GM21619 (cell line): ENCODE results near the gene ECHDC1.

Experiments used
- ATAC-seq: cut with Tn5 transposase; IDR thresholded peaks from one replicate; pipeline ENCODE4 v1.9.1; 2021; ENCODE audit not compliant: unreplicated experiment

The ECHDC1 gene

GRCh38 chr6:127290391-127291265 is 52.8 kb downstream of the ECHDC1 start:
- ATAC-seq, result peak; percentile 45

DNA sequence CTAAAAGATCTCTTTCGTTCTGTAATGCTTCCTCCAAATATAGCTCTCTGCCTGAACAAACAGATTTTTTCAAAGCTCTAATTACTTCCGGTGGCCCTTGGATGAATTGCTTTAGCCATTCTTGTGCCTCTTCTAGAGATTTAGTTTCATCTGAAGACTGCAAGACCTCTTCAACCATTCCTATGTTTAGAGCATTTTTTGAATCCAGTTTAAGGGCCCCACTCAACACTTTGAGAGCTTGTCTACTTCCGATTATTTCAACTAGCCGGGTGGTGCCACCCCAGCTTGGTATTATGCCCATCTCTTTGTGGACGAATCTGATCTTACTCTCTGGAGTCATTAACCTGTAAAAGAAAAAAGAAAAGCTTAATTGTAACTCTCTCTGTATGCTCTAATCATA is 53.5 kb downstream of the ECHDC1 start:
- no peak for ATAC-seq

- ATAC-seq, result no peak
Observed at GRCh38 chr6:127288705-127289104, 54.7 kb downstream of the ECHDC1 start.

DNA sequence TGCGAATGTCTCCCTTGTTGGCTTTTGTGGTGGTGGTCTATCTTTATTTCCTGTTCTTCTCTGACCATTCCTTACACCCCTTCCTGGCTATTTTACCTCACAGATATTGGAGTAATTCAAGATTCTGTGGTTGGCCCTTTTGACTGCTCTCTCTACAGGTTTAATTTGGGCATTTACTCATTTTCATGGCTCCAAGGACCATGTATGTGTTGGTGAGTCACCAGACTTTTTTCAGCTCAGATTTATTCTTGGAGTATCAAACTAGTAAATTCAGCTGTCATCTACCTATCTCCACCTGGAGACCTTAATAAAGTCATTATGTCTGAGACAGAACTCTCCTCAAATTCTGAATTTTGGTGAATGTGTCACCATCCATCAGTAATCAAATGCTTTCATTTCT is 61.2 kb downstream of the ECHDC1 start:
- ATAC-seq, result no peak

GRCh38 chr6:127279815-127280214 is 63.6 kb downstream of the ECHDC1 start:
- ATAC-seq, result no peak

GRCh38 chr6:127277878-127278843 is 65.2 kb downstream of the ECHDC1 start:
- no peak for ATAC-seq

- no peak for ATAC-seq
Observed at GRCh38 chr6:127276331-127276730, 67.1 kb downstream of the ECHDC1 start.

DNA sequence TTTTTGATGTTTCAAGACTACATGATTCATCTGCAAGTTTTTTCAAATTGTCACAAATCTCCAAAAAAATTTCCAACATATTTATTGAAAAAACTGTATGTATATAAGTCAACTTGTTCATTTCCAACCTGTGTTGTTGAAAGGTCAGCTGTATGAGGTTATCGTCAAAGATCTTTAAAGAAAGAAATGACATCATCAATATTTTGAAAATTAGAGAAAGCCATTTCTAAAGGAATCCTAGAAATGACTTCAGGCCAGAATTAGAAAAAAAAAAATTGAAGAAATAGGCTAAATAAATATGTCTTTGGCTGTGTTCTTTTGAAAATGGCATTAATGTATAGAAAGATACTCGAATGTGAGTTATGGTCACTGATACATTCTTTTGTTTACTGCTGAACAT is 69.9 kb downstream of the ECHDC1 start:
- no peak for ATAC-seq

DNA sequence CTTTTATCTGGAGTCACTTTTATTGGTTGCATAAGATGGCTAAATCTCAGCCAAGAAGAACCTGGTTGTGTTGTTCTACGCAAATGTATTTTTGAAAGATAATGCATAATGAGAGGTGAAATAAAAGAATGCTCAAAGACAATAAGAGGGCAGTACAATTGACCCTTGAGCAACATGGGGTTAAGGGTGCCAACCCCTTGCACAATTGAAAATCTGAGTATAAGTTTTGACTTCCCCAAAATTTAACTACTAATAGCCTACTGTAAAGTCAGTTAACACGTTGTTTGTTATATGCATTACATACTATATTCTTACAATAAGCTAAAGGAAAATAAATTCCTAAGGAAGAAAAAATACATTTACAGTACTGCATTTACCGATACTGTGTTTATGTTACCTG is 70.8 kb downstream of the ECHDC1 start:
- ATAC-seq, result no peak

GRCh38 chr6:127267646-127268625 is 75.5 kb downstream of the ECHDC1 start:
- peak; percentile 1 for ATAC-seq

GRCh38 chr6:127266892-127267645 is 76.3 kb downstream of the ECHDC1 start:
- ATAC-seq, result peak; percentile 69

DNA sequence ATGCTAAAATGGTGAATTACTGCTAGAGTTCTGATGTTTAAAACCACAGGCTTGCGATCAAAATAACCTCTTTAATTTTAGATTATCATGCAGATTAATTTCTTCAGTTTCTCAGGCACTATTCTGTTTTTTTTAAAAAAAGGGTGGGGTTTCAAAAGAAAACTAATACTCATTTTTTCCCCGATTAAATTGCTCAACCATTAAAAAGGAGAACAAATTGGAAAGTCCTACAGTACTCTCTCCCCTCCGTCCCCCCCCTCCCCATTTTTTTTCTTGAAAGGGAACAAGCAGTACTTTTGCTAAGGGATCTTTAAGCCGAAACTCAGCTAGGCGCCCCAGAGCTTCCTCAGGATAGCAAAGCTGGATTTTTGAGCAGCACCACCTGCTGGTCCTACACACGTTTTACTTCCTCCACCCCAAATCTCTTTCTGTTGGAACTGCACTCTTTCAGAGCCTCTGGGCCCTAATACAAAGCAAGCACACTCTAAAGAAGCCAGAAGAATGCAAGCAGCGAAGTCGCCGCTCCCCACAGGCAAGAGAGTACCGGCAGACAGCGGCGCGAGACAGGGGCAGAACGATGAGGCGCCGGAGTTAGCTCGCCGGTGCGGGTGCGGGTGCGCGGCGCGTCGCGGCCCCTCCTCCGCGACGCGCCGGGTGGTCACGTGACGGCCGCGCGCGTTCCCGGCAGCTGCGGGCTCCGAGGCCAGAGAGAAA is 77.1 kb downstream of the ECHDC1 start, which contains the start of gene RNF146:
Gene RNF146 (plus strand): TSS at position 687 of the 714 bp plus-strand sequence. CDS start 13,475 bp downstream, outside the sequence.
- ATAC-seq, result peak; percentile 80

- no peak for ATAC-seq
Observed at GRCh38 chr6:127263481-127263880, 79.9 kb downstream of the ECHDC1 start.

DNA sequence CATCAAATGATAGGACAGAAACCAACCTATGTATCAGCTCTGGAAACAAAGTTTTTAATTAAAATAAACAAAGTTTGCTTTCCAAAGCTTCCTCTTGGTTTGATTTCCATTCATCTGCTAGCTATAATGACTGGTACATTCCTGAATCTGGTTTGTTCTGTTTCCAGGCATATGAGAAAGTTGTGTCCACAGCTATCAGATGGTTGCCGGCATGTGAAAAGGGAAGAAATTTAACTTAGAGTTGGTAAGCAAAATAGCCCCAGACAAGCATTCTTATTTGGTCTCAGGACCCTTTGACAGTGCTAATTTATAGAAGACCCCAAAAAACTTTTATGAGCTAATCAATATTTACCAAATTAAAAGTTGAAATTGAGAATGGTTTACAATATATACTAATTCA is 80.5 kb downstream of the ECHDC1 start:
- ATAC-seq, result no peak

- ATAC-seq, result no peak
Observed at GRCh38 chr6:127255286-127255685, 88.1 kb downstream of the ECHDC1 start.

- ATAC-seq, result no peak
Observed at GRCh38 chr6:127249621-127250020, 93.8 kb downstream of the ECHDC1 start.

GRCh38 chr6:127247114-127248096 is 96.0 kb downstream of the ECHDC1 start:
- ATAC-seq, result no peak

DNA sequence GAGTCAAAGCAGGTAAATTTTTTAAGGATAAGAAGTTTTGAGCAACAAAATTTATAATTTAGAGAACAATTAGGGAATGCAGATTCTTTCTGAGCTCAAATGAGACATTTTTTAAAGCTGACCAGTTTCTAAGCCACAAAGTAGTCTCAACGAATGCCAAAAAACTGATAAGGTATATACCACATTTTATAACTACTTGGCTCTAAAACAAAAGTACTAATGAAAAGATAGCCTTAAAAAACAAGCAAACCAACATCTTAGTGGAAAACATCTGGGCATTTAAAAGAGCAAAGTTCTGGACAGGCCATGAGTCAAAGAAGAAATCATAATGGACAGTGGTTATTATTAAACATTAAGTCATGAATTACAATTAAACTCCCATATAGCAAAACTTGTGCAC is 99.9 kb downstream of the ECHDC1 start:
- ATAC-seq, result no peak
